ENCODE measurements around the gene ADORA1.

The ADORA1 gene

DNA sequence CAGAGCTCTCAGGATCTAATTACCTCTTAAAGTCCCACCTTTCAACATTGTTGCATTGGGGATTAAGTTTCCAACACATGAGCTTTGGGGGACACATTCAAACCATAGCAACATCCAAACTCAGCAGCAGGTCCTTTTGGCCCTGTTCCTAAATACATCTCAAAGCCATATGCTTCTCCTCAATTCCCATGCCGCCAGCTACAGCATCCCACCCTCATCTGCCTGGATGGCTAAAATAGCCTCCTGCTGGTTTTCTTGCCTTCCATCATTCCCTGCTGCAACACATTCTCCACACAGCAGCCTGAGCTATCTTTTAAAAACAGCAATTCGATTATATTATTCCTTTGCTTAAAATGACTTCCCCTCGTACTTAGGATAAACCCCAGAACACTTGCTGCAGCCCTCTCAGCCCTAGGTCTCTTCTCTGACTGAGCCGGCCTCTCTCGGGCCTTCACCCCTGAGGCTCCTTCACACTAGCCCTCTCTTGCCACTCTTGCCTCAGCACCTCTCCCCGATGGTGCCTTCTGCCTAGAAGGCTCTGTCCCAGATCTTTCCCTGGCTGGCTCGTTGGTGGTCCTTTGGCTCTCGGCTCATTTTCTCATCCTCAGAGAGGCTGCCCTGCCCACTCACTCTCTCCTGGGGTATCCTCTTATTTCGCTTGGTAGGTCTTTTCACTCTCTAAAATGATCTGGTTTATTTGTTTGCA, 31.6 kb downstream of the ADORA1 start:
- no peak for DNase-seq (ENCODE audit: low read depth)
- TF ChIP-seq CTCF (IDR thresholded peaks at IDR 0.05; ENCODE audit: low read depth, low read length, missing control alignments), result no peak
- no peak overlapping the region for H3K4me3 ChIP-seq (ENCODE audit: low read depth, low read length)

- TF ChIP-seq CTCF (IDR thresholded peaks at IDR 0.05; ENCODE audit: low read depth, low read length, missing control alignments), result no peak
- no peak for DNase-seq (ENCODE audit: low read depth)
- no peak overlapping the region for H3K4me3 ChIP-seq (ENCODE audit: low read depth, low read length)
Observed at GRCh38 chr1:203159844-203160243, 32.3 kb downstream of the ADORA1 start.

GRCh38 chr1:203161175-203161574, 33.6 kb downstream of the ADORA1 start:
- H3K4me3 ChIP-seq (ENCODE audit: low read depth, low read length), result no peak overlapping the region
- DNase-seq (ENCODE audit: low read depth), result no peak
- TF ChIP-seq CTCF (IDR thresholded peaks at IDR 0.05; ENCODE audit: low read depth, low read length, missing control alignments), result no peak

DNA sequence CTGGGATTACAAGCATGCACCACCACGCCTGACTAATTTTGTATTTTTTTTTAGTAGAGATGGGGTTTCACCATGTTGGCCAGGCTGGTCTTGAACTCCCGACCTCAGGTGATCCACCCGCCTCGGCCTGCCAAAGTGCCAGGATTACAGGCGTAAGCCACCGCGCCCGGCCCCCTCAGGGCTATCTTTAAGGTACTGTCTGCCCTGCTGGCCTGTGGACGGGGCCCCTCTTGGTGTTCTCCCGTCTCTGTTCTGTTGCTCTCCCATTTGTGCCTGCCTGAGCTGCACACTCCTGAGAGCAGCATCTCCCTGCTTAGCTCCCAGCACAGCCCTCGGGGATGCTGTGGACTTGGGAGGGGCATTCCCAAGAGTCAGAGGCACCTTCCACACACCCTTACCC, 34.2 kb downstream of the ADORA1 start:
- TF ChIP-seq CTCF (IDR thresholded peaks at IDR 0.05; ENCODE audit: low read depth, low read length, missing control alignments), result no peak
- H3K4me3 ChIP-seq (ENCODE audit: low read depth, low read length), result no peak overlapping the region
- DNase-seq (ENCODE audit: low read depth), result no peak

DNA sequence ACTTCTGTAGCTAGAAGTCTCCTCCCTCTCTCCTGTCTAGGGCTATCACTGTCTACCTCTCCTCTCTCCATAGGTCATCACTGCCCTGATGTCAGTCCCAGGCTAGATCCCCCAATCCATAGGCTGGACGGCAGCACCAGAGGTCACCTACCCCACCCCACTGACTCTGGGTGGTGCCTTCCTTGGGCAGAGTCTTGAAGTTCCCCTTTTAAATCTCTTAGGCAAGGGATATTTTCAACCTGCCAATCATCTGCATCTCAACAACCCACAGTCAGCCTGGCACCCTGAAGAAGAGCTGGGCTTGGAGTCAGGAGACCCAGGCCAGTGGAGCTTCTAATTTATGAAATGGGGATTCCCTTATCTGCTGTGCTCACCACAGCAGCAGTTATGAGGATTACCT, 34.9 kb downstream of the ADORA1 start:
- DNase-seq (ENCODE audit: low read depth), result no peak
- TF ChIP-seq CTCF (IDR thresholded peaks at IDR 0.05; ENCODE audit: low read depth, low read length, missing control alignments), result no peak
- H3K4me3 ChIP-seq (ENCODE audit: low read depth, low read length), result no peak overlapping the region

- TF ChIP-seq CTCF (IDR thresholded peaks at IDR 0.05; ENCODE audit: low read depth, low read length, missing control alignments), result no peak
- H3K4me3 ChIP-seq (ENCODE audit: low read depth, low read length), result no peak overlapping the region
- DNase-seq (ENCODE audit: low read depth), result no peak
Observed at GRCh38 chr1:203163891-203164635, 36.5 kb downstream of the ADORA1 start.
